Measurements from ENCODE around the gene CREB3L2.
"Not testable (repeated sequence)": the region's sequence is repeated elsewhere in the genome, so short reads cannot be mapped to it uniquely, and the experiment has no call there.

Gene CREB3L2

DNA sequence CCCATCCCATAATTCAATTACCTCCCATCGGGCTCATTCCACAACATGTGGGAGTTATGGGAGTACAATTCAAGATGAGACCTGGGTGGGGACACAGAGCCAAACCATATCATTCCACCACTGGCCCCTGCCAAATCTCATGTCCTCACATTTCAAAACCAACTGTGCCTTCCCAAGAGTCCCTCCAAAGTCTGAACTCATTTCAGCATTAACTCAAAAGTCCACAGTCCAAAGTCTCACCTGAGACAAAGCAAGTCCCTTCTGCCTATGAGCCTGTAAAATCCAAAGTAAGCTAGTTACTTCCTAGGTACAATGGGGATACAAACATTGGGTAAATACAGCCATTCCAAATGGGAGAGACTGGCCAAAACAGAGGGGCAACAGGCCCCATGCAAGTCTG lies 170.3 kb downstream of the CREB3L2 start:
- not testable (repeated sequence) for DNase-seq

GRCh38 chr7:137829337-137829992 lies 172.4 kb downstream of the CREB3L2 start:
- DNase-seq = no peak

GRCh38 chr7:137828456-137828855 lies 173.4 kb downstream of the CREB3L2 start:
- DNase-seq = no peak

DNA sequence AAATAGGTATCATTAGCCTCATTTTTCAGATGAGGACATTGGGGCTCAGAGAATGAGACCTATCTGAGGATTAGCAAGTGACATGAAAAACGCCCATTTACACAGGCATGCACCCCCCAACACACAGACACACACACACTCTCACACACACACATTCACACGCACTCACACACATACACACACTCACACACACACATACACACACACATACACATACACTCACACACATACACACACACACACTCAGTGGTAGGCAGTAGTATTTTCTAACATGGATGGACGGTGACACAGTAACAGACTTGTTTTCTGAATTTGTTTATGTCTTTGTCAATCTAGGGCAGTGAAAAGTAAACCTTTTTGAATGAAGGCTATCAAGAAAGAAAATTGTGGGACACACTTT lies 176.4 kb downstream of the CREB3L2 start:
- DNase-seq = no peak
